NCI-H526 (cell line): ENCODE measurements around the gene CAPN8.

ENCODE experiments used
- DNase-seq, 2 experiments: peaks; one replicate each; lab custom pipeline; 2025; lab: John Stamatoyannopoulos, UW

The CAPN8 gene

DNA sequence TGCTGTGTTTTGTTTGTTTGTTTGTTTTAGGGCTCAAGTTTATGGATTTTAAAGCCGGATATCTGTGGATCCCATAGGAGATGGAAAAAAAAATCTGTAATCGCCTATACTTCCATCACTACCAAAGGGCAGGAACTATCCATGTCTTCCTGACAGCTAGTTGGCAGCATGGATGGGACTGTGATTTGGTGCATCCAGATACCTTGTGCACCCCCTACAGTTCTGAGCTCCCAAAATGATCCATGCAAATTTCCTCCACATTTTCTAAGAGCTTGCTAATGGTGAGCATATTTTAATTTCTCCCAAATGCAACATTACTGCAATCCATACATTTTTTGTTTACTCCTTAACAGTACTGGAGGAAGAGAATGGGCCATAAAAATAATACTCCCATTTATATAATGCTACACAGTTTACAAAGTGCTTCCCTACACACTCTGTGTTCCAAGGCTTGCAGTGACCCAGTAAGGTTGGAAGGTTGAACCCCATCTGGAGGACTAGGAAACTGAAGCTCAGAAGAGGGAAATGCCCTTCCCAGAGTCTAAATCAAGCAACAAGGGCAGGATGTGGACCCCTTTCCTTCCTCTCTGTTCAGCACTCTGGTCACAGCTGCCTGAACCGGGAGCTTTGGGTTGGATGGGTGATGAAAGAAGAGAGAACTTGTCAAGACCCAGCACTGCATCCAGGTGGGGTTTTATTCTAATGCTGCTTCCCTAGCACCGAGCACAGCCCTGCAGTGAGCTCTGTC is 48.0 kb downstream of the CAPN8 start:
- no peak for DNase-seq

- DNase-seq: no peak
Observed at GRCh38 chr1:223616586-223616985, 48.9 kb downstream of the CAPN8 start.

DNA sequence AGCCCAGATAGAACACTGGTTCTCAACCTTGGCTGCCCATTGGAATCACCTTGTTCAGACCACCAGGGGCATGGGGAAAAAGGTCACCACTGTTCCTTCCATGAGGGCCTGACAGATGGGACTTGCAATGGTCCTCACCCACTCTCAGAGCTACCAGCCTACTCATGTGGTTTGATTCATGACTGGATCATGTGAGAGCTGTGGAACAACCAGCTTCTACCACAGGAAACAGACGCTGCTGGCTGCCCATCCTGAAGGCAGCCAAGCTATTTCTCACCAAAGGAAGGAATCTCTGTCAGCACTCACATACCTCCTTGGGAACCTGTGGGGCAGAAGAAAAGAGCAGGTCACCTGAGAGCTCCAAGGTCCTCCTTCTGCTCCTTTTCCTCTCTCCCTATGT is 53.6 kb downstream of the CAPN8 start:
- no peak for DNase-seq

- DNase-seq: no peak
Observed at GRCh38 chr1:223609977-223610376, 55.5 kb downstream of the CAPN8 start.

- no peak for DNase-seq
Observed at GRCh38 chr1:223609066-223609465, 56.4 kb downstream of the CAPN8 start.

- DNase-seq: no peak
Observed at GRCh38 chr1:223558512-223558911, 107.0 kb downstream of the CAPN8 start.

DNA sequence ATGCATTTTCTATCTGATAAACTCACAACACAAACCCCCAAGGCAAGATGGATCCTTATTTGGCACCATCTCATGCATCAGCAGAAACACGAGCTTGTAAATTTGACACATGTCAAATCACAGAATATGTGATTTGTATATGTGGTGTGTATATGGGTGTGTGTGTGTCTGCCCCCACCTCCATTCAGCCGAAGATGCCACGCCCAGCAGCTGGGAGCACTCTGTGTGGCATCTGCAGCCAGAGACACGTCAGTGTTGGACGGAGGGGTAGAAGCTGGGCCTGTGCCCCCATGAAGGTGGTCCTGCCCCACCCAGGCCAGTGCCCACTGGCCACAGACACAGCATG is 108.4 kb downstream of the CAPN8 start:
- no peak for DNase-seq

- peak in 1 of 2 experiments; percentile 9 for DNase-seq
Observed at GRCh38 chr1:223556414-223557129, 108.9 kb downstream of the CAPN8 start.

GRCh38 chr1:223553957-223554356 is 111.5 kb downstream of the CAPN8 start:
- DNase-seq: no peak

DNA sequence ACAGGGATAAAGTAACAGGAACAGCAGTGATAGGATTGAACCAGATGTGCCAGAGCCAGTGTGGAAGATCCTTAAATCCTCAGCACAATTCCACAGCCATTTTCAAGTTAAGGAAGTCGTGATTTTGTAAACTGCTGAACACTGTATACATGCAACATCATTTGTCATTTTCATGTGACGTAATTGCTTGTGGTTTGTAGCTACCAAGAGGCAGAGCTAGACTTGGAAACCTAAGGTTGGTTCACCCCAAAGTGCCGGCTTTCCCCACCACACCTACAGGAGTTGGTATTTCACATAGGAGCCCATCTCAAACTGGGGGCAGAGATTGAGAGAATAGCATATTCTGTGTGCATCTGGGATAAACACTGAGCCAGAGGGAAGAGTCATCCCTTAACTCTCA is 113.9 kb downstream of the CAPN8 start:
- DNase-seq: no peak

DNA sequence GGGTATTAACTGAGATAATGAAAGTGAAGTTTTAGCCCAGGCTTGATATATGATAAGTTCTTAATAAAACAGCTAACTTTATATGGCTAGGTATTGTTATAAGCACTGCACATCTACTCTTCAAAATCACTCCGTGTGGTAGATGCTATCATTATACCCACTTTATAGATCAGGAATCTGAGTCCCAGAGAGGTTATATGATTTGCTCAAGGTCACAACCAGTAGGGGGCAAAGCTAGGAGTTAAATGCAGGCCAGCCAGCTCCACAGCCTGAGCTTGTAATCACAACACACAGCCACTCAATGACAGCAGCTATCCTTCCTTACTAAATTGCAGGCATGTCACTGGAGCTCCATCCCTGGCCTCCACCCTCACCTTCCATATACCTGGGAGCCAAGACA is 115.8 kb downstream of the CAPN8 start:
- DNase-seq: no peak

- DNase-seq: no peak
Observed at GRCh38 chr1:223547316-223548114, 118.0 kb downstream of the CAPN8 start.

DNA sequence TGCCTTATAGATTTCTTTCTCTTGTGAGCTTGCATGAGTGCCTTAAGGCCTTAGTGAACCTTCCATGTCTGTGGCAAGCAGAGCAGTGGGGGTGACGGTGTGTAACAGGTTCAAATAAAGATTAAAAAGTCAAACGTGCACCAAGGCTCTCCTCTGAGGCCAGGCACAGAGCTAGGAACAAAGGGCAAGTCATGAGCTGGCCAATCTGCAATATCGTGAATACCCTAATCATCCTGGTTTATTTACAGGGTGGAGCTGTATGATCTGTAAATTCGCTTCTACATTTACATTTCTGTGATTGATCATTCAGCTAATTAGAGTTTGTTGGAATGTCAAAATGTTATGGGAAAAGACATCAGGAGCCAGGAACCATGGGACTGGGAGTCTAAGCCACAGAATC is 120.2 kb downstream of the CAPN8 start:
- DNase-seq: no peak

- no peak for DNase-seq
Observed at GRCh38 chr1:223543560-223543959, 121.9 kb downstream of the CAPN8 start.

DNA sequence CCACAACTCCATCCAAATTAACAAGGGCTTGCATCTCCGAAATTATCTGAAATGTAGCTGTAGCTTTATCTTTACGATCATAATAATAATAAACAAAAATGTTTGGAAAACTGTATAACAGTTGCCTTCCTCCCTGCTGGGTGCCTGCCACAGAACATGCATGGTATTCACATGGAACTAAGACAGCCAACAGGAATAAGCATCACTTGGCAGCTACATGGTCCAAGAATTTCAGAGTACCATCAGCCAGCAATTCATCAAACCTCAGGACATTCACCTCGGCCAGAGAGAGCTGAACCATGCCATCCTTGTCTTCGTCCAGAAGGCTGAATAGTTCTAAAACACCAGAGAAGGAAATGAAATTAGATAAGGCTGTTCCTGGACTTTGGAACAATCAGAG is 122.7 kb downstream of the CAPN8 start:
- DNase-seq: no peak

DNA sequence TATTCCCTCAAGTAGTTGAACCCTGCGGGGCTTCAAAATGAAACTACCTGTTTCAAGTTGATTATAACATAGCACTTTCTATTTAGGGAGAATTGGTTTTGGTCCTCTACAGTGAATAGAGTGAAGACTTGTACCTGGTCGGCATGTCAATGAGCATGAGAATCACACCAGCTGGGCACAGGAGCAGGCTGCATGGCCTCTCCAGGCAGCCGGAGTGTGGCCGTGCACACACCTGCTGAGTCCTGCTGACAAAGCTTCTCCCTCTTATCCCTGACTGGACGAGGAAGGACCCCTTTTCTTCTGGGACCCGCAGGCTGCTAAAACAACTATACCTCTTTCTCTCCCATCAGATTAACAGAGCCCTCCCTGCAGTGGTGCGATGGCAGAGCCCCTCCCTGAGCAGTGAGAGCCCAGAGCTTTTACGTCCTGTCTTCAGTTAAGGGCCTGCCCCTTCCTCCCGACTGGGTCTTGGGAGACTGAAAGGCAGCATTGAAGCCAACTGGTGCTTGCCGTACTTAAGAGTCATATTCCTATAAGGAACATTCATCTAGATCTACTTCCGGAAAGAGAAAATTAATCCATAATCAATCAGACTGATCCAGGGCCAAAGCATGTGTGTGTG is 124.9 kb downstream of the CAPN8 start:
- no peak for DNase-seq

- DNase-seq: no peak
Observed at GRCh38 chr1:223539750-223540149, 125.8 kb downstream of the CAPN8 start.

- no peak for DNase-seq
Observed at GRCh38 chr1:223538981-223539380, 126.5 kb downstream of the CAPN8 start.

DNA sequence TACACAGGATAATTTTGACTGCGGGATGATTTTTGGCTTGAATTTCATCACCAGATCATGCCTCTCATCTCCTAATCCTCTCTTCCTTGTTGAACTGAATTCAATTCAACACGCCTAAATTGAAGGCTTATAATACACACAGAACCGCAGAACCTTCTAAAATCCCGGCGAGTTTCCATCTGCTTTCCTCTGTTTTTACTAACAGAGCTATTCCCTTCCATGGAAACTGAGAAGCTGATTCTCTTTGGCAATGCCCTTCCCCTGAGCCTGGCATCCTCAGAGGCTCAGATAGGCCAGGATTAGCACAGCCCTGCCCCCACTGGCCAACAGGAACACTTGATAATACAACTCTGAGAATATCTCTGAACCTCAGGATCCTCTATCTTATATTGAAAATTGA is 130.2 kb downstream of the CAPN8 start:
- no peak for DNase-seq

- no peak for DNase-seq
Observed at GRCh38 chr1:223534677-223535076, 130.8 kb downstream of the CAPN8 start.

DNA sequence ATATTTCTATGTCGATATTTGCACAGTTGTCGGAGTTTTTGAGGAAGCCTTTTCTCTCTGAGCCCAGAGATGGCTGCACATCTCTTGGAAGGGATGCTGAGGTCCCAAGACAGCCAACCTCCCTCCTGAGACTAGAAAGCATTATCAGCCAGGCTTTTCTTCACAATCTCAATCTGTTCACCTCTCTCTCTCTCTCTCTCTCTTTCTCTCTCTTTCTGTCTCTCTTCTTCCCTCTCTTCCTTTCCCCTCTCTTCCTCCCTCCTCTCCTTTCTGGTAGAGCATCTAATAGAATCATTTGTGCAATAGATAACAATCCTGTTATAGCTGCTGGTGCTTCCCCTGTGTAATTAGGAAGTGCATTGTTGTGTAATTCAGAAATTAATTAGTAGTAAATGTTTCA is 131.8 kb downstream of the CAPN8 start:
- no peak for DNase-seq

DNA sequence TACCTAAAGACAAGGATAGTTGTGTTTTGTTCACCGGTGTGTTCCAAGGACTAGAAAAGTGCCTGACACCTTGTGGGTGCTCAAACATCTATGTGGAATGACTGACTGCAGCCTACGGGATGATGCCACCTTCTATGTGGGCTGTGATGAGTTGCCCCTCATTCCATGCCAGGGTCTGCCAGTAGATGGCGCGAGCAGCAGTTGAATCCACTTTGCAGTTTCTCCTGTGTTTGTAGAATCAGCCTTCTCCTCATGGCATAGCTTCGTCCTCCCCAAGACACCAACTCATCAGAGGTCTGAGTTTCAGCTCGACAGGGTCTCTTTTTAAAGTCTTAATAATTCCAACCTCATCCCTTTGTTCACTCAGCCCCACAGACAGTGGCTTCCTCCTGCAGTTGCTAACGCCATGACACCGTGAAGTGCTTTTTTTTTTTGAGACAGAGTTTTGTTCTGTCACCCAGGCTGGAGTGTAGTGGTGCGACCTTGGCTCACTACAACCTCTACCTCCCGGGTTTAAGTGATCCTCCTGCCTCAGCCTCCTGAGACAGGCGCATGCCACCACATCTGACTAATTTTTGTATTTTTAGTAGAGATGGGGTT is 133.7 kb downstream of the CAPN8 start:
- peak; percentile 7 to 70 for DNase-seq
